HepG2 (cell line): ENCODE data around the gene PKNOX2. TPM values are rescaled to one million over a fixed set of nuclear protein-coding genes. Genes with fewer than 3 reads are reported as not detected.

Experiments
- ATAC-seq: fragments of 200-7000 bp; cut with Tn5 transposase; 3 replicates; pipeline ENCODE4 v1.9.1; 2020; ENCODE audit warnings: mild to moderate bottlenecking, moderate library complexity
- BruUV-seq: library from RNA; stranded (reverse); fragments of 400-500 nt; replicated peaks from 2 replicates; lab custom pipeline; 2021; lab: Mats Ljungman, UMichigan
- CTCF ChIA-PET: fragments of 300-600 bp; formaldehyde crosslinking; extraction: SDS; loops from one replicate; lab custom pipeline; 2021; ENCODE audit warnings: low total read pairs, inconsistent platforms, low intra/inter-chr PET ratio; lab: Yijun Ruan, JAX
- POLR2A ChIA-PET: fragments of 350-600 bp; sonication (Branson Sonifier 250); formaldehyde crosslinking; loops from one replicate; lab custom pipeline; 2020; ENCODE audit warnings: antibody characterized with exemption, inconsistent platforms; lab: Yijun Ruan, JAX
- DNase-seq: peaks from one replicate; pipeline ENCODE4 v3.0.0-alpha.2; 2015; ENCODE audit warnings: low spot score
- FAIRE-seq: peaks from 3 replicates; lab custom pipeline; 2011; peaks lifted over from hg19 to GRCh38; lab: Jason Lieb, UNC
- H2AFZ ChIP-seq: one replicate; pipeline ENCODE4 v1.6.1; 2011; ENCODE audit warnings: low read length, inconsistent platforms
- H3K27ac ChIP-seq: fragments of 300-600 bp; 3 replicates; pipeline ENCODE4 v1.8.0; 2011; ENCODE audit warnings: mixed run types, mild to moderate bottlenecking, mixed read lengths, low read length, inconsistent platforms; ENCODE audit not compliant: insufficient read depth; ENCODE audit errors: extremely low read length
- H3K27me3 ChIP-seq, 2 experiments: fragments of 200-600 bp in 1 of 2; 2 replicates in 1 of 2; 3 replicates in 1 of 2; pipeline versions ENCODE4 v1.6.0 to v1.8.0; 2011; ENCODE audit warnings: low read length in 2 of 2, mild to moderate bottlenecking in 2 of 2, moderate library complexity in 2 of 2, inconsistent platforms in 1 of 2; ENCODE audit not compliant: insufficient read depth in 2 of 2, control insufficient read depth in 1 of 2
- H3K36me3 ChIP-seq, 2 experiments: fragments of 200-600 bp in 1 of 2; replicated peaks in 1 of 2; 2 replicates in 1 of 2; 3 replicates in 1 of 2; pipeline versions ENCODE4 v1.5.1 to v1.8.0; 2011; ENCODE audit warnings: low read length in 2 of 2, inconsistent platforms in 1 of 2; ENCODE audit not compliant: insufficient read depth in 2 of 2, control insufficient read depth in 1 of 2
- H3K4me1 ChIP-seq: 2 replicates; pipeline ENCODE4 v1.5.1; 2012; ENCODE audit warnings: low read length, inconsistent platforms; ENCODE audit not compliant: insufficient read depth
- H3K4me2 ChIP-seq: 2 replicates; pipeline ENCODE4 v1.6.0; 2011; ENCODE audit warnings: low read depth, low read length, inconsistent platforms
- H3K4me3 ChIP-seq, 3 experiments: fragments of 200-600 bp in 1 of 3; sonication (generic), shearing (Covaris generic) in 1 of 3; replicated peaks in 1 of 3; 2 replicates each; pipeline ENCODE4 v1.5.1; 2011 to 2016; ENCODE audit warnings: low read length in 3 of 3, inconsistent platforms in 2 of 3, low read depth in 2 of 3, mild to moderate bottlenecking in 2 of 3, control low read depth in 1 of 3, mixed read lengths in 1 of 3; ENCODE audit not compliant: insufficient read depth in 1 of 3
- H3K79me2 ChIP-seq: one replicate; pipeline ENCODE4 v1.6.1; 2011; ENCODE audit warnings: low read length, inconsistent platforms; ENCODE audit not compliant: insufficient read depth
- H3K9ac ChIP-seq: 2 replicates; pipeline ENCODE4 v1.6.0; 2011; ENCODE audit warnings: mild to moderate bottlenecking, low read depth, low read length, inconsistent platforms; ENCODE audit not compliant: insufficient read depth
- H3K9me3 ChIP-seq: 2 replicates; pipeline ENCODE4 v1.5.1; 2012; ENCODE audit warnings: mild to moderate bottlenecking, low read length
- H4K20me1 ChIP-seq: 2 replicates; pipeline ENCODE4 v1.6.0; 2011; ENCODE audit warnings: inconsistent platforms, mild to moderate bottlenecking, low read length, moderate library complexity; ENCODE audit not compliant: insufficient read depth
- CREB3 ChIP-seq: sonication (generic); formaldehyde crosslinking; IDR thresholded peaks from 2 replicates; pipeline ENCODE4 v1.5.0; 2020; ENCODE audit warnings: missing genetic modification reagents
- DPF2 ChIP-seq: sonication (generic); formaldehyde crosslinking; IDR thresholded peaks from 2 replicates; pipeline ENCODE4 v1.4.0; 2020; ENCODE audit warnings: mild to moderate bottlenecking, low read depth, missing genetic modification reagents, borderline replicate concordance
- E2F1 ChIP-seq: sonication (generic); formaldehyde crosslinking; IDR thresholded peaks from 2 replicates; pipeline ENCODE4 v1.5.0; 2020; ENCODE audit warnings: missing genetic modification reagents
- FOXK1 ChIP-seq: sonication (generic); formaldehyde crosslinking; IDR thresholded peaks from 2 replicates; pipeline ENCODE4 v1.4.0; 2020; ENCODE audit warnings: low read depth, missing genetic modification reagents, borderline replicate concordance
- FOXK2 ChIP-seq: fragments of 450-650 bp; IDR thresholded peaks from 2 replicates; pipeline ENCODE4 v1.6.1; 2016
- GFI1 ChIP-seq: sonication (generic); formaldehyde crosslinking; IDR thresholded peaks from 2 replicates; pipeline ENCODE4 v1.5.0; 2020; ENCODE audit warnings: missing genetic modification reagents, mild to moderate bottlenecking, borderline replicate concordance
- GLMP ChIP-seq: sonication (generic); formaldehyde crosslinking; IDR thresholded peaks from 2 replicates; pipeline ENCODE4 v1.9.0; 2021; ENCODE audit warnings: missing genetic modification reagents, mild to moderate bottlenecking, borderline replicate concordance
- GPN1 ChIP-seq: sonication (generic); formaldehyde crosslinking; IDR thresholded peaks from 2 replicates; pipeline ENCODE4 v1.5.1; 2020; ENCODE audit warnings: missing genetic modification reagents, borderline replicate concordance
- IRX3 ChIP-seq: sonication (generic); formaldehyde crosslinking; IDR thresholded peaks from 2 replicates; pipeline ENCODE4 v1.8.1; 2023; ENCODE audit warnings: mild to moderate bottlenecking, low read depth, missing genetic modification reagents, borderline replicate concordance
- POLR2A ChIP-seq, 2 experiments: IDR thresholded peaks; 2 replicates each; pipeline ENCODE4 v1.6.1; 2011; ENCODE audit warnings: low read depth in 2 of 2, low read length in 2 of 2, mild to moderate bottlenecking in 1 of 2, moderate library complexity in 1 of 2; ENCODE audit not compliant: insufficient read depth in 1 of 2
- RFX1 ChIP-seq: fragments of 450-650 bp; IDR thresholded peaks from 2 replicates; pipeline ENCODE4 v1.6.1; 2017
- SMAD9 ChIP-seq: sonication (generic); formaldehyde crosslinking; IDR thresholded peaks from 2 replicates; pipeline ENCODE4 v1.5.1; 2020; ENCODE audit warnings: mild to moderate bottlenecking, missing genetic modification reagents
- SP4 ChIP-seq: sonication (generic); formaldehyde crosslinking; IDR thresholded peaks from 2 replicates; pipeline ENCODE4 v1.8.1; 2023; ENCODE audit warnings: mild to moderate bottlenecking, missing genetic modification reagents
- TGIF2 ChIP-seq: IDR thresholded peaks from 2 replicates; pipeline ENCODE4 v1.6.1; 2016; ENCODE audit warnings: control low read depth, missing compliant biosample characterization
- ZNF138 ChIP-seq: sonication (generic); formaldehyde crosslinking; IDR thresholded peaks from 2 replicates; pipeline ENCODE4 v1.5.0; 2020; ENCODE audit warnings: mild to moderate bottlenecking, low read depth, missing genetic modification reagents
- ZNF317 ChIP-seq: sonication (generic); formaldehyde crosslinking; IDR thresholded peaks from 2 replicates; pipeline ENCODE4 v1.5.0; 2020; ENCODE audit warnings: mild to moderate bottlenecking, missing genetic modification reagents
- ZNF367 ChIP-seq: sonication (generic); formaldehyde crosslinking; IDR thresholded peaks from 2 replicates; pipeline ENCODE4 v1.4.0; 2020; ENCODE audit warnings: missing genetic modification reagents, borderline replicate concordance
- ZNF720 ChIP-seq: sonication (generic); formaldehyde crosslinking; IDR thresholded peaks from 2 replicates; pipeline ENCODE4 v1.4.0; 2020; ENCODE audit warnings: missing genetic modification reagents
- ZNF737 ChIP-seq: sonication (generic); formaldehyde crosslinking; IDR thresholded peaks from 2 replicates; pipeline ENCODE4 v1.5.0; 2020; ENCODE audit warnings: missing genetic modification reagents, mild to moderate bottlenecking, borderline replicate concordance
- WGBS: methylation state at CpG from one replicate; pipeline ENCODE4 v1.1.6; 2017; ENCODE audit warnings: low lambda C conversion rate; 5-methylcytosine and 5-hydroxymethylcytosine counted together
- in situ Hi-C: cut with HindIII; loops from 2 replicates; pipeline ENCODE4 v1.10.0; 2017; ENCODE audit warnings: low pct_unique_long_range_greater_than_20kb; ENCODE audit not compliant: extremely low pct_ligation_motif_present
- intact Hi-C: fragments of 100-400 bp; cut with micrococcal nuclease; formaldehyde crosslinking; loops from one replicate; pipeline ENCODE4 v1.10.0; 2022; ENCODE audit not compliant: unreplicated experiment
- polyA plus RNA-seq, 8 experiments: library from polyadenylated mRNA; depleted of rRNA in 3 of 8; stranded (reverse) in 7 of 8; unstranded in 1 of 8; fragments of >200 nt; fragmentation: Illumina TruSeq in 4 of 8; extraction: Trizol in 4 of 8; gene quantifications; 2 replicates each; pipeline versions ENCODE4 v1.2.1 to v1.2.3, GENCODE V29; 2011 to 2016; ENCODE audit warnings: low read depth in 4 of 8, missing spikeins in 1 of 8, mixed read lengths in 1 of 8; ENCODE audit not compliant: insufficient read depth in 1 of 8
- total RNA-seq, 5 experiments: library from RNA; depleted of rRNA; stranded (reverse); fragments of >200 nt; fragmentation: Illumina TruSeq; extraction: Trizol; gene quantifications; 2 replicates each; pipeline ENCODE4 v1.2.3, GENCODE V29; 2016; ENCODE audit warnings: low read depth in 1 of 5

Gene PKNOX2
- total and polyA plus RNA-seq, 2 of the 13 experiments (the other 11 are each of a cell fraction or from before 2014, with no cell fraction given), result not detected

GRCh38 chr11:125226706-125227105, 62.2 kb downstream of the PKNOX2 start:
- Histone ChIP-seq H3K27ac (no peak overlapping the region), H3K9me3 (no peaks in the 10 kb centered on the region), H4K20me1 (no peaks in the 10 kb centered on the region), H3K4me2 (no peak overlapping the region), H3K4me1 (no peaks in the 10 kb centered on the region), H3K79me2 (no peaks in the 10 kb centered on the region), H3K9ac (no peak overlapping the region), H3K36me3 (no peaks in the 10 kb centered on the region), H2AFZ (no peak overlapping the region), H3K27me3 (peaks cover 5 to 14% of the 10 kb centered on the region in 2 experiments; a peak in 4 of 5 replicates), H3K4me3 (no peak overlapping the region)
- ChIA-PET CTCF (no interaction called here), POLR2A (no interaction called here)
- TF ChIP-seq ZNF720 (CRISPR knock-in tag) (no peak), FOXK2 (no peak), GPN1 (CRISPR knock-in tag) (no peak), FOXK1 (no peak), RFX1 (no peak), POLR2A (IDR thresholded peaks at IDR 0.05; ENCODE audit: insufficient read depth in 1 of 2, low read depth in 2 of 2, low read length in 2 of 2) (no peak), SP4 (CRISPR knock-in tag) (no peak), GLMP (no peak), TGIF2 (CRISPR knock-in tag) (no peak), ZNF367 (no peak), ZNF737 (CRISPR knock-in tag) (no peak), CREB3 (CRISPR knock-in tag) (no peak), DPF2 (CRISPR knock-in tag) (no peak), GFI1 (CRISPR knock-in tag) (no peak), E2F1 (CRISPR knock-in tag) (no peak), ZNF317 (no peak), ZNF138 (CRISPR knock-in tag) (no peak), IRX3 (CRISPR knock-in tag) (no peak), SMAD9 (no peak)
- ATAC-seq, result no peak
- BruUV-seq, result no TSS peak
- intact Hi-C loops (loop anchor here (10.0 kb wide), 1 partner anchor 62 kb away; the partner anchor contains the start of gene PKNOX2), in situ Hi-C loops (no loop called here)
- DNase-seq, result no peak
- no peak for FAIRE-seq
- WGBS, result 2% methylated on average over 4 of the region's 4 CpGs
